Measurements from ENCODE around the gene TP53AIP1. TPM values are rescaled to one million over a fixed set of nuclear protein-coding genes. Genes with fewer than 3 reads are reported as not detected.

Gene TP53AIP1
- total and polyA plus RNA-seq, 2 experiments from 2014 or later: 0.07 TPM; not detected in 1

DNA sequence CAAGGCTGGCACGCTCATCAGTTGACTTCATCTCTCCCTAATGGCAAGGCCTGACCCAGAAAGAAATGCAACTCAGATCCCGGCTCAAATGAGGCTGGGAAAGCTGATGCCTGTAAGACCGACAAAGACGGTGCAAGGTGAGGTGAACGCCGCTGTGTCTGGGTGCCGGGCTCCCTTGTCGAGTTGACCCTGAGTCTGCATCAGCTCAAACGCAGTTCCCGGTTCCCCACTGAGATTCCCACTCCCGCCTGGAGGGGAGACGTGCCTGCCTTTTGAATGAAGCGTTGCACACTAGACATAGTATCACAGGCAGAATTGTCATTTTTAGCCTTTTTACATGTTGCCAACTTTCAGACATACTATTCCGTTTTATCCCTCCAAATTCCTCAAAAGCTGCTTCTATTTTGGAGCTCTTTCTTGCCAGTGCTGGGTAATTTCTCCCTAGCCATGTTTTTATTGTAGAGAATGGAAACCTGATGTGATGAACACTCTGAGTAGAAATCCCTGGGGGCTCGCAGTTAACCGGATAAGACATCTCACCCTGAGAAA is 831 bp upstream of the TP53AIP1 start:
- ATAC-seq (peak; percentile 30), DNase-seq (ENCODE audit: low spot score) (no peak)
- Histone ChIP-seq H3K4me1 (ENCODE audit: insufficient read depth) (no peaks in the 10 kb centered on the region; the same call in 1 of the 2 replicates), H3K4me3 (no peak overlapping the region), H3K79me2 (replicated peaks; ENCODE audit: insufficient read depth) (no peaks in the 10 kb centered on the region), H2AFZ (0 out of 2 replicates have a peak overlapping the region, but pooled peaks have one; percentile 32), H3K27ac (ENCODE audit: low read depth) (no peak overlapping the region), H3K36me3 (ENCODE audit: insufficient read depth) (no peaks in the 10 kb centered on the region), H4K20me1 (replicated peaks; ENCODE audit: insufficient read depth) (0 out of 2 replicates have a peak, but pooled peaks cover 3% of the 10 kb centered on the region), H3K9me2 (ENCODE audit: insufficient read depth) (no peaks in the 10 kb centered on the region), H3F3A (replicated peaks; ENCODE audit: low read depth) (no peaks in the 10 kb centered on the region), H3K4me2 (no peak overlapping the region), H3K27me3 (ENCODE audit: insufficient read depth) (no peaks in the 10 kb centered on the region)
- Mint-ChIP-seq H3K4me3 (no peak overlapping the region), H3K4me1 (no peaks in the 10 kb centered on the region), H3K36me3 (ENCODE audit: low read depth) (no peaks in the 10 kb centered on the region), H3K27me3 (ENCODE audit: insufficient read depth, low read depth, poor library complexity) (no peaks in the 10 kb centered on the region), H3K27ac (no peak overlapping the region), H3K9me3 (no peaks in the 10 kb centered on the region; the same call in 2 of the 3 replicates)
- TF ChIP-seq ZNF114 (CRISPR knock-in tag; IDR thresholded peaks at IDR 0.05) (no peak), ZNF331 (CRISPR knock-in tag; IDR thresholded peaks at IDR 0.05; ENCODE audit: low read depth) (no peak), NANOG (IDR thresholded peaks at IDR 0.05; ENCODE audit: borderline replicate concordance) (no peak), EZH2phosphoT487 (IDR thresholded peaks at IDR 0.05; ENCODE audit: unreplicated experiment) (no peak), CREB1 (CRISPR knock-in tag; IDR thresholded peaks at IDR 0.05; ENCODE audit: low read depth) (no peak), ZNF462 (CRISPR knock-in tag; IDR thresholded peaks at IDR 0.05) (no peak), CTCF (conservative IDR thresholded peaks at IDR 0.05; ENCODE audit: low read depth in 2 of 2) (no peak), EZH2 (IDR thresholded peaks at IDR 0.05; ENCODE audit: low read depth, unreplicated experiment) (no peak), POLR2AphosphoS5 (IDR thresholded peaks at IDR 0.05; ENCODE audit: low read depth) (no peak), STAT1 (IDR thresholded peaks at IDR 0.05; ENCODE audit: unreplicated experiment) (no peak), JUNB (IDR thresholded peaks at IDR 0.05; ENCODE audit: unreplicated experiment) (no peak)
- TF ChIP-seq, protein P1, sequence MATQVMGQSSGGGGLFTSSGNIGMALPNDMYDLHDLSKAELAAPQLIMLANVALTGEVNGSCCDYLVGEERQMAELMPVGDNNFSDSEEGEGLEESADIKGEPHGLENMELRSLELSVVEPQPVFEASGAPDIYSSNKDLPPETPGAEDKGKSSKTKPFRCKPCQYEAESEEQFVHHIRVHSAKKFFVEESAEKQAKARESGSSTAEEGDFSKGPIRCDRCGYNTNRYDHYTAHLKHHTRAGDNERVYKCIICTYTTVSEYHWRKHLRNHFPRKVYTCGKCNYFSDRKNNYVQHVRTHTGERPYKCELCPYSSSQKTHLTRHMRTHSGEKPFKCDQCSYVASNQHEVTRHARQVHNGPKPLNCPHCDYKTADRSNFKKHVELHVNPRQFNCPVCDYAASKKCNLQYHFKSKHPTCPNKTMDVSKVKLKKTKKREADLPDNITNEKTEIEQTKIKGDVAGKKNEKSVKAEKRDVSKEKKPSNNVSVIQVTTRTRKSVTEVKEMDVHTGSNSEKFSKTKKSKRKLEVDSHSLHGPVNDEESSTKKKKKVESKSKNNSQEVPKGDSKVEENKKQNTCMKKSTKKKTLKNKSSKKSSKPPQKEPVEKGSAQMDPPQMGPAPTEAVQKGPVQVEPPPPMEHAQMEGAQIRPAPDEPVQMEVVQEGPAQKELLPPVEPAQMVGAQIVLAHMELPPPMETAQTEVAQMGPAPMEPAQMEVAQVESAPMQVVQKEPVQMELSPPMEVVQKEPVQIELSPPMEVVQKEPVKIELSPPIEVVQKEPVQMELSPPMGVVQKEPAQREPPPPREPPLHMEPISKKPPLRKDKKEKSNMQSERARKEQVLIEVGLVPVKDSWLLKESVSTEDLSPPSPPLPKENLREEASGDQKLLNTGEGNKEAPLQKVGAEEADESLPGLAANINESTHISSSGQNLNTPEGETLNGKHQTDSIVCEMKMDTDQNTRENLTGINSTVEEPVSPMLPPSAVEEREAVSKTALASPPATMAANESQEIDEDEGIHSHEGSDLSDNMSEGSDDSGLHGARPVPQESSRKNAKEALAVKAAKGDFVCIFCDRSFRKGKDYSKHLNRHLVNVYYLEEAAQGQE (IDR thresholded peaks at IDR 0.05; ENCODE audit: unreplicated experiment): no peak
- TF ChIP-seq, protein P2, sequence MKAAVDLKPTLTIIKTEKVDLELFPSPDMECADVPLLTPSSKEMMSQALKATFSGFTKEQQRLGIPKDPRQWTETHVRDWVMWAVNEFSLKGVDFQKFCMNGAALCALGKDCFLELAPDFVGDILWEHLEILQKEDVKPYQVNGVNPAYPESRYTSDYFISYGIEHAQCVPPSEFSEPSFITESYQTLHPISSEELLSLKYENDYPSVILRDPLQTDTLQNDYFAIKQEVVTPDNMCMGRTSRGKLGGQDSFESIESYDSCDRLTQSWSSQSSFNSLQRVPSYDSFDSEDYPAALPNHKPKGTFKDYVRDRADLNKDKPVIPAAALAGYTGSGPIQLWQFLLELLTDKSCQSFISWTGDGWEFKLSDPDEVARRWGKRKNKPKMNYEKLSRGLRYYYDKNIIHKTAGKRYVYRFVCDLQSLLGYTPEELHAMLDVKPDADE (IDR thresholded peaks at IDR 0.05): no peak

All from GM23338 (cell line).